NOMO-1 treated with dmso at 0.1 percent for 144 hours (cell line): ENCODE results near the gene SLC9A9.
A peak's percentile ranks its signal among the peaks of the same experiment; 100 is the strongest.
"Not testable (repeated sequence)": the region's sequence is repeated elsewhere in the genome, so short reads cannot be mapped to it uniquely, and the experiment has no call there.

Experiments used
- DNase-seq: peaks from one replicate; lab custom pipeline; 2025; ENCODE audit not compliant: unreplicated experiment; lab: John Stamatoyannopoulos, UW

The SLC9A9 gene

GRCh38 chr3:143847787-143848631 is at the start of gene SLC9A9:
SLC9A9 (minus strand) TSS chr3:143848468; CDS start chr3:143848322, 146 bp downstream.
- DNase-seq, result peak; percentile 62

DNA sequence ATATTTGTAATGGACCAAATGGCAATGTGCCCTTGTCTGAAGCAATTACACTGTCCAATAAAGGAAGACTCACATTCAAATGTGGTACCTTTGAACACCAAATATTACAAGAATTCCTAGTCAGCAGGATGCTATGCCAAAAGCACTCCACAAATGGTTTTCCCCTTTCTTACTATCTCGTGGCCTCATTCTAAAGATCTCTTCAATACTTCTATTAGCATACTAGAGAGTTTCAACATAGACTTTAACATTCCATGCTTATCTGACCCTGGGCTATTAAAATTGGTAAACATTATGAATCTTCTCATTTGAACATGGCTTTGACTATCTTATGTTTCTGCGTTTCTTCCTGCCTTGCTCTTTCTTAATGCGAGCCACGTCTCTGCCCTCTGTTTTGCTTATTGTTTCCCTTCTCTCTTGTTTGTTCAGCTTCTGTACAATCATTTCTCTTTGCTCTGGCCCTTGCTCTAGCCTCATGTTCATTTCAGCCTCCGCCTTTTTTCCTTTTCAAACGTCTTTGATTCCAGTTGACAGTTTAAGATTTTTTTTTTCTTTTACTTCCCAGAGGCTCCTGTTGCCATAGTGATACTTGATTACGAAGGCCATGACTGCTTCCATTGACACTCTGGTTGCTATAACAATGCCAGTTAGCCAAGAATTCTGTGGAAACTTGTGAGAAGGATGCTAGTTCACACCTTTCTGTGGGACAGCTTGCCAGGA is 49.5 kb upstream of the SLC9A9 start:
- DNase-seq, result no peak

GRCh38 chr3:143896486-143896885 is 48.2 kb upstream of the SLC9A9 start:
- DNase-seq, result no peak

DNA sequence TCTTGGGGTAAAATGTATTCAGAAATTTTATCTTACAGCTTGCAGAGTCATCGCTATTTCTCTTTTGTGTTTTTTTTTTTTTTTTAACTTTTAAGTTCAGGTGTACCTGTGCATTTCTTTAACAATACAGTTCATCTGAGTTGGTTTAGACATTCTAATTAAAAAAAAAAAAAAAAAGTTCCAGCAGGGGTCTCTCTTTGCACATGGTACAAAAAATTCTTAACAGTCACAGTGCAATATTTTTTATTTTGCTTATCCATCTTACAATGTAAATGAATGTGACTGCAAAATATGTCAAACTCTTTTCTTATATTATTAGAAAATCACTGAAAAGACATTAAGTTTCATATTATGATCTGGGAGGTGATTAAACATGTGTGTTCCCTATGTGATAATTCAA is 47.5 kb upstream of the SLC9A9 start:
- DNase-seq, result peak; percentile 18

DNA sequence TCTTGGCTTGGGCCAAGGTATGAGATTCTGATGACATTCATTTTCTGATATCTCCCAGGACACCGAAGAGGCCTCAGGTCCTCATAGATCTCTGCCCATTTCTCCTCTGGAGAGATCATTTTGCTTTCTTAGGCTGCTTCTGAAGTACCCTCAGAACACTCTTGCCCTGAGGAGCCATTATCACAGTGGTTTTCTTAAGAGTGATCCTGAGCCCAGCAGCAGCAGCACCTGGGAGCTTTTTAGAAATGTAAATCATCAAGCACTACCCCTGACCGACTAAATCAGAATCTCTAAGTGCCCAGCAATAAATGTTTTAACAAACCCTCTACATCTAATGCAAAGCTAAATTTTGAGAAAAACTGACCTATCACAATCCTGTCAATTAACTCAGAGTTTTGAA is 40.6 kb upstream of the SLC9A9 start:
- no peak for DNase-seq

DNA sequence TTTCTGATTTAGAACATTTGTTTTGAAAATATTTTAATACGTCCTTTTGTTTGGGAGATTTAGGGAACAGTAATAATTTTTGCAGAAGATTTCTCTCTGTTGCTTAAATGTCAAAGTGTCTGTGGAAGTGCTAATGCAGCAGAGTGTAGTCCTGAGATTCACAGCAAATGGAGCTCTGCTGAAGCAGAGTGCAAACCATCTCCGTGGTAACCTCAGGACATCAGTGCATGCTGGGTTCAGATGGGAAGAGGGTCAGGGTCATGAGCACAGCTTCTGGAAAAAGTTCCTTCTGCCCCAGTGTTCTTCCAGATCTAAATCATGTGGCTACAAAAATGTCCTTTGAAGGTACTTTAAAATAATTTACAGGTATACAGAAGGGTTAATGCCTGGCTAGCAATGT is 39.9 kb upstream of the SLC9A9 start:
- no peak for DNase-seq

- DNase-seq, result peak; percentile 20
Observed at GRCh38 chr3:143885780-143886427, 37.6 kb upstream of the SLC9A9 start.

- no peak for DNase-seq
Observed at GRCh38 chr3:143884861-143885260, 36.6 kb upstream of the SLC9A9 start.

- DNase-seq, result no peak
Observed at GRCh38 chr3:143883151-143883550, 34.9 kb upstream of the SLC9A9 start.

GRCh38 chr3:143881095-143881494 is 32.8 kb upstream of the SLC9A9 start:
- no peak for DNase-seq

DNA sequence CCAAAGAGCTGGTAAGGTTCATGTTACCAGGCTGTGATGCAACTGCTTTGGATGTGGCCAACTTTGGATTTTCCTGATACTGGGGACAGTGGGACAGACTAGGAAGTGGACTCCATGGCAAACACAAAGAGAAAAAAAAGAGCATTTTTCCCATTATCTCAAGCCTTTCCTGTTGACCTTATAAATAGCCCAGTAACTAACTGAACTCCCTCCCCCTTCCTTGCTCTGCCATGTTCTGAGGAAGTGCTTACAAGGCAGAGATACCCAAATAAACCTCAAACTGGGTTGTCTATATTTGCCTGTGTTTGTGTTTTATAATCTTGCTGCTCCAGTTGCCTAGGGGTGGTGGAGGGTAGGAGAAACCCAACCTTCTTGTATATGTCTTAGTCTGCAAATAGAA is 27.3 kb upstream of the SLC9A9 start:
- DNase-seq, result no peak

DNA sequence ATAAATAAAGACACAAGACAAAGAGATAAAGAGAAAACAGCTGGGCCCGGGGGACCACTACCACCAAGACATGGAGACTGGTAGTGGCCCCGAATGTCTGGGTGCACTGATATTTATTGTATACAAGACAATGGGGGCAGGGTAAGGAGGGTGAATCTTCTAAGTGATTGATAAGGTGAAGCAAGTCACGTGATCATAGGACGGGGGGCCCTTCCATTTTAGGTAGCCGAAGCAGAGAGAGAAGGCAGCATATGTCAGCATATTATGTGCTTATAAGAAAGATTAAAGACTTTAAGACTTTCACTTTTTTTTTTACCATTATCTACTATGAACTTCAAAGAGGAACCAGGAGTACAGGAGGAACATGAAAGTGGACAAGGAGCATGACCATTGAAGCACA is 25.3 kb upstream of the SLC9A9 start:
- not testable (repeated sequence) for DNase-seq

DNA sequence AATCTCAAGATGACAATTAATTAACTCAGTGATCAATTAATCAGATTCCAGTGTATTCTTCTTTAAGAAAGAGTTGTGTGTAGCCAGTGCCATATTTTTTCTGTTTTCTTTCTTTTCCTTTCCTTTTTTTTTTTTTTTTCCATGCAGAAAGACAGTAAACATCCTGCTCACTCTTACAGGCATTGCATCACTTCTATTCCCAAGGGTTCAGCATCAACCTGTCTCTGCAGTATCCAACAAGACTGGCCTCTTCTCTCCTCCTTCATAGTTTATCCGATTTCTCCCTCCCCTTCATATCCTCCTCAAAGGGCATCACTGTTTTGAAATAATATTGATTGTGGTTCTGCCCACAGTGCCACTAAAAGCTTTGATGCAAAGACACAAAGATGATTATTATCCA is 17.0 kb upstream of the SLC9A9 start:
- no peak for DNase-seq

GRCh38 chr3:143859465-143860203 is 11.4 kb upstream of the SLC9A9 start:
- DNase-seq, result no peak

- DNase-seq, result no peak
Observed at GRCh38 chr3:143856252-143856970, 8.1 kb upstream of the SLC9A9 start.

DNA sequence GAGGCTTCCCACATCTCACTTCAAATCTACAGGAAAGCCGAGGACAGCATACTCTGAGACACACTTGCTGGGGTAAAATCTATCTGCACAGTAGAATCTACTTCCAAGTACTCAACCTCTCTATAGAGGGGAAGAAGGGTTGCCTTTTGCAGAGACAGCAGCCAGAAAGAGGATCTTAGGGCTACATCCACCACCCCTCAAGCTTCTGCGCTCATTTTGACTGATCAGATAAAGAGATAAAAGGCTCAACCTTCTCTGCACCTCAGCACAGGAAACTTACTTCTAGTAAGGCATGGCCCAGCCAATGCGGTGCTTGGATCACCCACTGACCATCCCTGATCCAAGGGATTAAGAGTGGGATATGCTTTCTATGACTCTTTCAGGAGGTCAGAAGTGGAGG is 6.9 kb upstream of the SLC9A9 start:
- no peak for DNase-seq

- DNase-seq, result no peak
Observed at GRCh38 chr3:143851331-143852017, 3.2 kb upstream of the SLC9A9 start.

DNA sequence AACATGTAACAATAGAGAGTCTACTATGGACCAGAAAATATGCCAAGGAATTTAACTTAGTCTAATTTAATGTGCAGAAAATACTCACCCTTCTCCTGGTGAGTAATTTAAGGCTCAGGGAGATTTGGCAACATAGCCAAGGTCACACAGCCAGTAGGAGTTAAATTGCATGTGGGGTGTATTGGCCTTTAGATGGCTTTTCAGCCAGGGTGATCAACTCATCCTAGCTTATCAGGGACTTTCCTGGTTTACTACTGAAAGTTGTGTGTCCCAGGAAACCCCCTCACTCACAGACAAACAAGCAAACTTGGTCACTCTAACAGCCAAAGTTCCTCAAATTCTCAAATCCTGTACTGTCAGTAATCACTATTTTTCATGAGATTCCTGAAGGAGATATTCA is 2.6 kb upstream of the SLC9A9 start:
- no peak for DNase-seq

GRCh38 chr3:143849854-143850549 is 1.7 kb upstream of the SLC9A9 start:
- DNase-seq, result no peak
